Measurements from ENCODE around the gene CECR2.

Gene CECR2

GRCh38 chr22:17401728-17402127, 32.5 kb downstream of the CECR2 start:
- TF ChIP-seq EZH2 (optimal IDR thresholded peaks at IDR 0.05; ENCODE audit: low read depth, low read length) (no peak), EZH2phosphoT487 (IDR thresholded peaks at IDR 0.05; ENCODE audit: low read length) (no peak)
- TF ChIP-seq, protein P1, sequence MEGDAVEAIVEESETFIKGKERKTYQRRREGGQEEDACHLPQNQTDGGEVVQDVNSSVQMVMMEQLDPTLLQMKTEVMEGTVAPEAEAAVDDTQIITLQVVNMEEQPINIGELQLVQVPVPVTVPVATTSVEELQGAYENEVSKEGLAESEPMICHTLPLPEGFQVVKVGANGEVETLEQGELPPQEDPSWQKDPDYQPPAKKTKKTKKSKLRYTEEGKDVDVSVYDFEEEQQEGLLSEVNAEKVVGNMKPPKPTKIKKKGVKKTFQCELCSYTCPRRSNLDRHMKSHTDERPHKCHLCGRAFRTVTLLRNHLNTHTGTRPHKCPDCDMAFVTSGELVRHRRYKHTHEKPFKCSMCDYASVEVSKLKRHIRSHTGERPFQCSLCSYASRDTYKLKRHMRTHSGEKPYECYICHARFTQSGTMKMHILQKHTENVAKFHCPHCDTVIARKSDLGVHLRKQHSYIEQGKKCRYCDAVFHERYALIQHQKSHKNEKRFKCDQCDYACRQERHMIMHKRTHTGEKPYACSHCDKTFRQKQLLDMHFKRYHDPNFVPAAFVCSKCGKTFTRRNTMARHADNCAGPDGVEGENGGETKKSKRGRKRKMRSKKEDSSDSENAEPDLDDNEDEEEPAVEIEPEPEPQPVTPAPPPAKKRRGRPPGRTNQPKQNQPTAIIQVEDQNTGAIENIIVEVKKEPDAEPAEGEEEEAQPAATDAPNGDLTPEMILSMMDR (IDR thresholded peaks at IDR 0.05; ENCODE audit: low read length) = no peak
- Histone ChIP-seq H3K4me2 (ENCODE audit: low read depth, low read length) (no peak overlapping the region), H4K20me1 (ENCODE audit: insufficient read depth, low read length) (no peaks in the 10 kb centered on the region), H3K4me1 (ENCODE audit: low read length) (peaks cover 11% of the 10 kb centered on the region), H3K36me3 (replicated peaks; ENCODE audit: insufficient read depth, low read length) (no peaks in the 10 kb centered on the region), H3K27ac (ENCODE audit: low read length) (no peak overlapping the region), H3K9me2 (replicated peaks; ENCODE audit: insufficient read depth, low read length) (no peaks in the 10 kb centered on the region), H3K79me2 (ENCODE audit: low read length) (no peaks in the 10 kb centered on the region), H3K27me3 (replicated peaks; ENCODE audit: insufficient read depth, low read length) (no peaks in the 10 kb centered on the region), H3K9me3 (replicated peaks; ENCODE audit: insufficient read depth, low read length) (no peaks in the 10 kb centered on the region), H3K4me3 (ENCODE audit: low read length) (no peak overlapping the region), H2AFZ (ENCODE audit: low read length) (no peak overlapping the region), H3F3A (ENCODE audit: insufficient read depth, low read length) (no peaks in the 10 kb centered on the region), H3K9ac (ENCODE audit: low read length) (no peak overlapping the region)
- no peak for DNase-seq

DNA sequence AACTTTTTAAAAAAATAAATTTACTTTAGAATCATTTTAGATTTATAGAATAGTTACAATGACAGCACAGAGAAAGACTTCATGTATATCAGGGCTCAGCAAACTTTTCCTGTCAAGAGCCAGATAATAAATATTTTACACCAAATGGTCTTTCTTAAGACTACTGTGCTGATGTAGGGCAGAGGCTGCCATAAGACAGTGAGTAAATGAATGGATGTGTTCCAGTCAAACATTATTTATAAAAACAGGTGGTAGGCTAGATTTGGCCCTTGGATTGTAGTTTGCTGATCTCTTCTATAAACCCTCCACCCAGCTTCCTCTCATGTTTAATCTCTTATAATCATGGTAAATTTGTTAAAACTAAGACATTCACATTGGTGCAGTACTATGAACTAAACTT, 33.0 kb downstream of the CECR2 start:
- no peak for DNase-seq
- H3F3A ChIP-seq (ENCODE audit: insufficient read depth, low read length) = no peaks in the 10 kb centered on the region
- no peaks in the 10 kb centered on the region for H3K79me2 ChIP-seq (ENCODE audit: low read length)
- no peak overlapping the region for H3K4me3 ChIP-seq (ENCODE audit: low read length)
- TF ChIP-seq EZH2 (optimal IDR thresholded peaks at IDR 0.05; ENCODE audit: low read depth, low read length) = no peak
- TF ChIP-seq EZH2phosphoT487 (IDR thresholded peaks at IDR 0.05; ENCODE audit: low read length) = no peak
- TF ChIP-seq, protein P1 (IDR thresholded peaks at IDR 0.05; ENCODE audit: low read length) = no peak
- no peaks in the 10 kb centered on the region for H3K9me2 ChIP-seq (replicated peaks; ENCODE audit: insufficient read depth, low read length)
- H3K9ac ChIP-seq (ENCODE audit: low read length) = no peak overlapping the region
- H3K4me1 ChIP-seq (ENCODE audit: low read length) = peaks cover 11% of the 10 kb centered on the region
- H3K4me2 ChIP-seq (ENCODE audit: low read depth, low read length) = no peak overlapping the region
- H2AFZ ChIP-seq (ENCODE audit: low read length) = no peak overlapping the region
- H4K20me1 ChIP-seq (ENCODE audit: insufficient read depth, low read length) = no peaks in the 10 kb centered on the region
- no peaks in the 10 kb centered on the region for H3K36me3 ChIP-seq (replicated peaks; ENCODE audit: insufficient read depth, low read length)
- no peak overlapping the region for H3K27ac ChIP-seq (ENCODE audit: low read length)
- H3K9me3 ChIP-seq (replicated peaks; ENCODE audit: insufficient read depth, low read length) = no peaks in the 10 kb centered on the region
- no peaks in the 10 kb centered on the region for H3K27me3 ChIP-seq (replicated peaks; ENCODE audit: insufficient read depth, low read length)

DNA sequence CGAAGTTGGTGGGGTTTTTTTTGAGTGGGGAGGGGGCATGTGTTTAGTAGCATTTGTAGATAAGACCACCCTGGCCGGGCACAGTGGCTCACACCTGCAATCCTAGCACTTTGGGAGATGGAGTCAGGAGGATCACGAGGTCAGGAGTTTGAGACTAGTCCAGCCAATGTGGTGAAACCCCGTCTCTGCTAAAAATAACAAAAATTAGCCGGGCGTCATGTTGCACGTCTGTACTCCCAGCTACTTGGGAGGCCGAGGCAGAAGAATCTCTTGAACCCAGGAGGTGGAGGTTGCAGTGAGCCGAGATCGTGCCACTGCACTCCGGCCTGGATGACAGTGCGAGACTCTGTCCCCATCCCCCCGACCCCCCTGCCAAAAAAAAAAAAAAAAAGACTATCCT, 34.6 kb downstream of the CECR2 start:
- Histone ChIP-seq H3K9ac (ENCODE audit: low read length) (no peak overlapping the region), H3K27ac (ENCODE audit: low read length) (no peak overlapping the region), H3K4me2 (ENCODE audit: low read depth, low read length) (peak overlapping the region; percentile 44; the same call in 1 of the 2 replicates), H4K20me1 (ENCODE audit: insufficient read depth, low read length) (no peaks in the 10 kb centered on the region), H3K36me3 (replicated peaks; ENCODE audit: insufficient read depth, low read length) (no peaks in the 10 kb centered on the region), H3K4me3 (ENCODE audit: low read length) (no peak overlapping the region), H3F3A (ENCODE audit: insufficient read depth, low read length) (no peaks in the 10 kb centered on the region), H3K27me3 (replicated peaks; ENCODE audit: insufficient read depth, low read length) (no peaks in the 10 kb centered on the region), H2AFZ (ENCODE audit: low read length) (peak overlapping the region; percentile 4; the same call in 1 of the 2 replicates), H3K79me2 (ENCODE audit: low read length) (no peaks in the 10 kb centered on the region), H3K9me3 (replicated peaks; ENCODE audit: insufficient read depth, low read length) (no peaks in the 10 kb centered on the region), H3K4me1 (ENCODE audit: low read length) (peaks cover 11% of the 10 kb centered on the region), H3K9me2 (replicated peaks; ENCODE audit: insufficient read depth, low read length) (no peaks in the 10 kb centered on the region)
- TF ChIP-seq EZH2phosphoT487 (IDR thresholded peaks at IDR 0.05; ENCODE audit: low read length) (no peak), EZH2 (optimal IDR thresholded peaks at IDR 0.05; ENCODE audit: low read depth, low read length) (no peak)
- TF ChIP-seq, protein P1 (IDR thresholded peaks at IDR 0.05; ENCODE audit: low read length) = no peak
- peak; percentile 67 for DNase-seq
